ENCODE measurements around the gene MAML2. TPM values are rescaled to one million over a fixed set of nuclear protein-coding genes. Genes with fewer than 3 reads are reported as not detected.

MAML2 gene
- total and polyA plus RNA-seq, 2 of the 13 experiments (the other 11 are each of a cell fraction or from before 2014, with no cell fraction given), result 2.3 to 25.9 TPM

- TF ChIP-seq ZNF691 (CRISPR knock-in tag; IDR thresholded peaks at IDR 0.05; ENCODE audit: borderline replicate concordance, low read depth) (no peak), MAFG (CRISPR knock-in tag; IDR thresholded peaks at IDR 0.05) (no peak)
Measured at GRCh38 chr11:96194581-96195374, 148.2 kb downstream of the MAML2 start (continued).

GRCh38 chr11:96193745-96194443 is 149.1 kb downstream of the MAML2 start:
- ChIA-PET CTCF (ENCODE audit: low intra/inter-chr PET ratio, low total read pairs) (no interaction called here), POLR2A (no interaction called here)
- ATAC-seq, result no peak
- Histone ChIP-seq H3K27ac (ENCODE audit: extremely low read length, insufficient read depth, low read length) (no peak overlapping the region), H3K9me3 (ENCODE audit: low read length) (no peaks in the 10 kb centered on the region), H3K79me2 (ENCODE audit: insufficient read depth, low read length) (no peaks in the 10 kb centered on the region), H3K27me3 (ENCODE audit: control insufficient read depth in 1 of 2, insufficient read depth in 2 of 2, low read length in 2 of 2) (no peaks in the 10 kb centered on the region), H3K4me3 (replicated peaks in 1 of 3; ENCODE audit: insufficient read depth in 1 of 3, low read depth in 2 of 3, low read length in 3 of 3) (no peak overlapping the region), H3K9ac (ENCODE audit: insufficient read depth, low read depth, low read length) (no peak overlapping the region), H3K36me3 (replicated peaks in 1 of 2; ENCODE audit: control insufficient read depth in 1 of 2, insufficient read depth in 2 of 2, low read length in 2 of 2) (peaks cover 0 to 3% of the 10 kb centered on the region in 2 experiments; a peak in 4 of 5 replicates), H3K4me1 (ENCODE audit: insufficient read depth, low read length) (peaks cover 16% of the 10 kb centered on the region), H3K4me2 (ENCODE audit: low read depth, low read length) (no peak overlapping the region), H2AFZ (ENCODE audit: low read length) (no peak overlapping the region), H4K20me1 (ENCODE audit: insufficient read depth, low read length) (no peaks in the 10 kb centered on the region)
- WGBS (ENCODE audit: low lambda C conversion rate), result 96% methylated on average over 4 of the region's 4 CpGs
- FAIRE-seq, result no peak
- no TSS peak for BruUV-seq (replicated peaks)
- no peak for DNase-seq (ENCODE audit: low spot score)
- intact Hi-C loops (cut with micrococcal nuclease; ENCODE audit: unreplicated experiment) (no loop called here), in situ Hi-C loops (cut with HindIII; ENCODE audit: extremely low pct_ligation_motif_present, low pct_unique_long_range_greater_than_20kb) (no loop called here)
- TF ChIP-seq ZBTB7B (CRISPR knock-in tag; IDR thresholded peaks at IDR 0.05), result no peak

- no peak for TF ChIP-seq E2F2 (CRISPR knock-in tag; IDR thresholded peaks at IDR 0.05; ENCODE audit: borderline replicate concordance)
- TF ChIP-seq MTF2 (CRISPR knock-in tag; IDR thresholded peaks at IDR 0.05; ENCODE audit: borderline replicate concordance), result no peak
- no peak for TF ChIP-seq ZNF782 (CRISPR knock-in tag; IDR thresholded peaks at IDR 0.05; ENCODE audit: borderline replicate concordance)
- no peak for TF ChIP-seq HOXA3 (CRISPR knock-in tag; IDR thresholded peaks at IDR 0.05)
- no peak for TF ChIP-seq ZNF546 (CRISPR knock-in tag; conservative IDR thresholded peaks at IDR 0.05)
- no peak for TF ChIP-seq HNRNPLL (IDR thresholded peaks at IDR 0.05; ENCODE audit: low read depth, low read length, poor library complexity, severe bottlenecking)
- 0 out of 5 replicates have a peak, but pooled peaks cover 0 to 2% of the 10 kb centered on the region in 2 experiments for H3K36me3 ChIP-seq (replicated peaks in 1 of 2; ENCODE audit: control insufficient read depth in 1 of 2, insufficient read depth in 2 of 2, low read length in 2 of 2)
- no peaks in the 10 kb centered on the region for H3K9me3 ChIP-seq (ENCODE audit: low read length)
- BruUV-seq (replicated peaks), result no TSS peak
- intact Hi-C loops (cut with micrococcal nuclease; ENCODE audit: unreplicated experiment) (no loop called here), in situ Hi-C loops (cut with HindIII; ENCODE audit: extremely low pct_ligation_motif_present, low pct_unique_long_range_greater_than_20kb) (no loop called here)
- ChIA-PET POLR2A (no interaction called here), CTCF (ENCODE audit: low intra/inter-chr PET ratio, low total read pairs) (no interaction called here)
- H3K4me1 ChIP-seq (ENCODE audit: insufficient read depth, low read length), result peaks cover 26% of the 10 kb centered on the region
- H3K79me2 ChIP-seq (ENCODE audit: insufficient read depth, low read length), result no peaks in the 10 kb centered on the region
- H3K27me3 ChIP-seq (ENCODE audit: control insufficient read depth in 1 of 2, insufficient read depth in 2 of 2, low read length in 2 of 2), result no peaks in the 10 kb centered on the region
- H3K4me3 ChIP-seq (replicated peaks in 1 of 3; ENCODE audit: insufficient read depth in 1 of 3, low read depth in 2 of 3, low read length in 3 of 3), result no peak overlapping the region
- no peak for DNase-seq (ENCODE audit: low spot score)
- no peak overlapping the region for H3K9ac ChIP-seq (ENCODE audit: insufficient read depth, low read depth, low read length)
- FAIRE-seq, result no peak
- H4K20me1 ChIP-seq (ENCODE audit: insufficient read depth, low read length), result no peaks in the 10 kb centered on the region
- H3K27ac ChIP-seq (ENCODE audit: extremely low read length, insufficient read depth, low read length), result no peak overlapping the region
- ATAC-seq, result no peak
- no peak overlapping the region for H3K4me2 ChIP-seq (ENCODE audit: low read depth, low read length)
- H2AFZ ChIP-seq (ENCODE audit: low read length), result no peak overlapping the region
- WGBS (ENCODE audit: low lambda C conversion rate), result 99% methylated on average over 4 of the region's 4 CpGs
Measured at GRCh38 chr11:96191752-96192151, 151.2 kb downstream of the MAML2 start.
